HG02588 (cell line): ENCODE measurements around the gene GLI3.

Source experiments
- ATAC-seq: cut with Tn5 transposase; IDR thresholded peaks from one replicate; pipeline ENCODE4 v1.9.1; 2021; ENCODE audit warnings: mild to moderate bottlenecking, moderate library complexity; ENCODE audit not compliant: unreplicated experiment

The GLI3 gene

DNA sequence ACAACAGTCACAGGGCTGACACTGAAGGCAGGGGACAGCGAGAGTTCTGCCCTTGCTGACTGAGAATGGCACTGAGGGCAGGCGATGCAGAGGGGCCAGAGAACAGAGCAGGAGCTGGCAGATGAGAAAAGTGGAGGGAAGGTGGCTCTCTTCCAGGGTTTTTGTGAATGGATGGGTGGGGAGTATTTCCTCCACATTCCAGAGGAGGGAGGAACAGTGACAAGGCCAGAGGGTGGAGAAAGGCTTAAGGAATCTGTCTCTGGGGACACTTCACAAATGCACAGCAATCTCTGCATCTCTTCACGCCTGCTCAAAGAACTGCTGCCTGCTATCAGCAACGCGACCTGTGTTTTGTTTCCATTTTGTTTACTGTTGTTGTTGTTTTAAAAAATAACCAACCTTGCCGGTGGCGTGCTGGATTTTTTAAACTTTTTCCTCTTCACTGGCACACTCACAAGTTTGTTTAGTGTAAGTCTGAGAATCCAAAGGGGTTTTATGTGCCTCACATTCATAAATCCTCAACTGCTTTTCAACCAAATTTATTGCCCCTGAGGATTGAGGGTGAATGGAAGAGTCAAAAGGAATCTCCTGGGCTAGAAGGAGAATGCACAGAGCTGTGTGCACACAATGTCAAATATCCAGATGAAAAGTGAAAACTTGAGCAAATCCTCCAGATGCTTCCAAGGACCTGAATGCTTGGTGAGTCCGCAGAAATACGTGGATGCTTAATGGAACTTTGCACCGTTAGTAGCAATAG is 129.3 kb downstream of the GLI3 start:
- no peak for ATAC-seq

DNA sequence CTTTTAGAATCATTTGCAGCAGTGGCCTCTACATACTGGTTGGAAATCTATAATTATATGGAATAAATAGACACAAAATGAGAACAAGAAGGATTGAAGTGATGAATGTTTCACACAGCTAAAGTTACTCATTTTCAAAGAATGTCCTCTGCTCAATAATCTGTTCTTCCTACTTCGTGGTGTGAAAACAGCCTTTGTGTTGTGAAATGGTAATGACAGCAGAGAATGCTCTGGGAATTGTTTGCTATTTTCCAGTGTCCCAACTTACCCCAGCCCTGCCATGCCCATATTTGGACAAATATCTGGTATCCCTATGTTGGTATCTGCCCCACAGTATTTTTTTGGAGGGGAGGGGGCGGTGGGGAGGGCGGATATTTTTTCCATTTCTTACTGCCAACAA is 130.4 kb downstream of the GLI3 start:
- no peak for ATAC-seq

DNA sequence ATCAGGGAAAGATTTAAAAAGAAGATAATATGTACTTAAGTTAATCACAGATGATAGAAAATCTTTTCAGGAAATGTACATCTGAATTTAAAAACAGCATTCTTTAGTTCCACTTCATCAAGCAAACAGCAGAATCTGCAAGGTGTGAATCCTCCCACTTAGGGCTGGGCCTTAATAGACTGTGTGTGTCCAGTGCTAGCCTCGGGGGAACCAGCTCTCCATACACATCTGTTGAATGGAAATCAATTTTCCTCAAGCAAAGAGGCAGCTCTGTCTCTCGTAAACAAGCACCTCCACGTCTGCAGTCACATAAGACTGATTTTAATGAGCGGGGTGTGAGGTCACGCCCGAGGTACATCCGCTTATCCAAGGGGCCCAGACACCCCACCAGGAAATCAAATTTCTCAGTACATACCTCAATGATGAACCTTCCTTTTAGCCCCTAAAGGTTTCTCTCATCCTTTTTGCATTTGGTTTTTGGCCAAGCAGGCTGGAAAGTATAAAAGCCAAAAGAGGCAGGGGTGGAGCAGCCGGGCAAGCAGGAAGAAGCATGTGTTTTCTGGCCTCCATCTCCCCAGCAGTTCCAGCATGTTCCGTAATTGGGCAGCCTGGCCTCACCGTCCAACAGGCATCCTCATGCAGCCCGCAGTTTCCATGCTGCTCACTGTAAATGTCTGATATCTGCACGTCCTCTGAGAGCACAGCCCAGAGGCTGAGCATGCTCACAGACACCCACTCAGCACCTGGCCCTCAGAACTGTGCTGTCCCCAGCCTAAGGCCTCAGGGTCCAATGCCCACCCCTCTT is 131.3 kb downstream of the GLI3 start:
- ATAC-seq, result no peak

DNA sequence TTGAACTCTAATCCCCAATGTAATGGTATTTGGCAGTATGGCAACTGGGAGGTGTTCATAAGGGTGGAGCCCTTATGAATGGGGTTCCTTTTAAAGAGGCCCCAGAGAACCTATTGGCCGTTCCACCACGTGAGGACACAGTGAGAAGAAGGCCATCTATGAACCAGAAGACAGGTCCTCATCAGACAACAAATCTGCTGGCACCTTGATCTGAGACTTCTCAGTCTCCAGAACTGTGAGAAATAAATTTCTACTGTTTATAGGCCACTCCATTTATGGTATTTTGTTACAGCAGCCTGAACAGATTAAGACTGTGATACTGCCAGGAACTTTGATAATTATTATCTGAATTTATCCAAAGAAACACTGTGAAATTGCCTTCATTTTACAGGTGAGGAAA is 132.3 kb downstream of the GLI3 start:
- no peak for ATAC-seq

DNA sequence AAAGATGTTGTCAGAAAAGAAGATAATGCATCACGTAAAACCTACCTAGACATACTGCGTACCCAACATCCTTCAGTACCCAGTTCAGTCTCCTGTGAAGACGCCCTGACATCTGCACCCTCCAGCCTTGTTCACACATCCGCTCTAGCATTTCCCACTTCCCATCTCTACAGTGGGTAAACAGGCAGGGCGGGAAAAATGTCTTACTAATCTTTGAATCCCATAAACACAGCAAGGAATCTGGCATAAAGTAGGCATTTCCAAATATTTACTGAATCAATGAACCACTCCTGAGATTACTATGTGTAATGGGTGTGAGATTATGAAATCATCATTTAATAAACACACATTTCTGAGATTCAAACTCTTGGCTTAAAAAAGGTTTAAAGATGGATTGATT is 132.8 kb downstream of the GLI3 start:
- no peak for ATAC-seq

DNA sequence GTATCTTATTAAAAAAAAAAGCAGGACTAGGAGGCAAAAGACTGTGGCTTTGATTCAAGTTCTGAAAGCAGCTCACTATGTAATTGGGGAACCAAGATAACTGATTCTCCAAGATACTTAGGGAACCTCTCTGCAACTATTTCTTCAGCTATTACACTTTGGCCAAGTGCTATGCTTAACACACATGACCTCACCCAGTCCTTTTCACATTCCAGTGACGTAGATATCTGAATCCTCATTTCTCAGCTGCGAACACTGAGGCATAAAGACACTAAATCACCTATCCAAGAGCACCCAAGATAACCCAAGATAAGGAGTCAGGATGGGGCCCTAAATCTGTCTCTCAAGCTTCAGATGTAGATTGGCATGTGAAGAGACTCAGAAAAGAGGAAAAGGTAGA is 133.6 kb downstream of the GLI3 start:
- no peak for ATAC-seq

DNA sequence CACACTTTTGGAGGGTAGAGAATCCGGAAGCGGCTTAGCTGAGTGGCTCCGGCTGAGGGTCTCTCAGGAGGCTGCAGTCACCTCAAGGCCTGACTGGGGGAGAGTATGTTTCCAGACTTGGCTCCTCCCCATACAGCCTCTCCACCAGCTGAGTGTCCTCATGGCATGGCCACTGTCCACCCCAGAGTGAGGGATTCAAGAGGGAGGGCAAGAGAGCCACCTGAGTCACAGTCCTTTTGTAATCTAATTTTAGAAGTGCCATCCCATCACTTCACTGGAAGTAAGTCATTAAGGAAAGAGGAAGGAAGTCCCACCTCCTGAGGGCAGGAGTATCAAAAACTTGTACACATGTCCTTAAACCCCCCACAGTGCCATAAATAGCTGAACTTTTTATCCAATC is 134.0 kb downstream of the GLI3 start:
- no peak for ATAC-seq

DNA sequence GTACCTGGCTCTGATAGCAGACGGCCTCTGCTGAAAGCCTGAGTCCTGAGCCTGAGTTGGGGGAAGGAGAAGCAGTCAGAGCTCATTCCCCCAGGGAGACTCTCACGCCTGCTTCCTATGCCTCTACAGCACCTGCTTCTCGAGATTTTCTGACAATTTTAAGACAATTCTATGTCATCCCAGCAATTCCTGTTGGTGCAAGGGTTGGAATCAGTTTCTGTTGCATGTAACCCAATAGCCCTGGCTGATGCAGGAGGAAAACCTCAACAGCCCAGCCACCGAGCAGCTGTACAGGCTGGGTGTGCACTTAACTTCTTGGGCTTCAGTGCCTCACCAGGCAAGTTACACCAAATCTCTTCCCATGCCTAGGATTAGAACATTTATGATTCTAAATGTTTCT is 134.7 kb downstream of the GLI3 start:
- no peak for ATAC-seq

DNA sequence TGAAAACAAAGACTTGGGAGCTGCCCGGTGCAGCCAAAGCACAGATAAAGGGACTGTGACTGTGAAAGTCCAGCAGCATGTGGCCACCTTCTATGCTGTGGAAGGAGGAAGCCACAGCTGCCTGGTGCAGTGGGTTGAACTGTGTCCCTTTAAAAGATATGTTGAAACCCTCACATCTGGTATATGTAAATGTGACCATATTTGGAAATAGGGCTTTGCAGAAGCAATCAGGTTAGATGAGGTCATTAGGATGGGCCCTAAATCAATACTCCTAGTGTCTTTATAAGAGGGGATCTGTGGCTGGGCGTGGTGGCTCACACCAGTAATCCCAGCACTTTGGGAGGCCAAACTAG is 136.9 kb downstream of the GLI3 start:
- no peak for ATAC-seq

DNA sequence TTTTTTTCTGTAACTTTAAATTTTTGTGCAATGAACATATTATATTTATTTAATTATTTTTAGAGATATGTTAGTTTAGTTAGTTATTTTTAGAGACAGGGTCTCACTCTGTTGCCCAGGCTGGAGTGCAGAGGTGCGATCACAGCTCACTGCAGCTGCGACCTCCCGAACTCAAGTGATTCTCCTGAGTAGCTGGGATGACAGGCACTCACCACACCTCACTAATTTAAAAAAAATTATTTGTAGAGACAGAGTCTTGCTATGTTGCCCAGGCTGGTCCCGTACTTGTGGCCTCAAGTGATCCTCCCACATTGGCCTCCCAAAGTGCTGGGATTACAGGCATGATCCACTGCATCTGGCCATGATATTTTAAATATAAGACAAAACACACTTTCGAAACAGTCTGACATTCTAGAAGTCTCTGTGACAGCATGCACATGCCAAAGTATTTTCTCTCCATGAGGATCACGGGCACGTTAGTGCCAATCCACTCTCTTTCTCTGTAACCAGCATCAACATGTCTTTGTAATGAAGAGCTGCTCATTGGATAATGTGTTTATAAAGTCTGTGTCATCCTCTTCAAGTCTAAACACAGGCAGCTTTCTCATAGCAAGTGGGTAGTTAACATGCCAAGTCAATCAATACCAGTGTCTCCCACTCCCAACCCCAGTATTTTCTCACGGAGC is 137.4 kb downstream of the GLI3 start:
- ATAC-seq, result no peak

DNA sequence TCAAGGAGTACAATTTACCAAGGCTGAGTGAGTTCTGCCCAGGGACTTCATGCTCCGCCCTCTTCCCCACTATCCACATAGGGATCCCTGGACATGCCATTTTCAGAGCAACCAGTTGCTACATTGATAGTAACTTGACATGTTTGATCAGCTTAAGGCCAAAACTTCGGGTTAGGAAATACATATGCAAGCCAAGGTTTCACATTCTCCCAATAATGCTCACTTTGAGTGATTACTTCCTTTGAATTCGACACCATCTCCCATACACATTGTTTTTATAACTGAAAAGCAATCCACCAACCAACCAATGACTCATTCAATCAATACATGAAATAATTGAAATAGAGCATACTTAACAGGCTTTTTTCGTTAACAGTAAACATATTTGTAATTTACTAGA is 137.9 kb downstream of the GLI3 start:
- no peak for ATAC-seq

DNA sequence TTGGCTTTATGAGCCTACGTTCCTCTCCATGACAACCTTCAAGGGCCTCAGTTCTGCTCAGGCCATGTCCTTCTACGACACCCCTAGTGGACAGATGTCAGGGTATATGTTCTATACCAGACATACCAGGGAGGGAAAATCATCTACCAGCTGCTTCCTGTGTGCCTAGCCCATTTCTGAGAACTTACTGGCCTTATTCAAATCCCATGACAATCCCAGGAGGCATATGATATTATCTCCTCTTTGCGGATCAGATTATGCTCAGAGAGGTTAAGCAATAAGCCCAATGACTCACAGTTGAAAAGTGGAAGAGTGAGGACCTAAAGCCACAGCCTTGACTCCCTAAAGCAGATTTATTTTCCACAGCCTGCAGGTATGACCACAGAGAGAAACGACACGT is 139.3 kb downstream of the GLI3 start:
- ATAC-seq, result no peak

DNA sequence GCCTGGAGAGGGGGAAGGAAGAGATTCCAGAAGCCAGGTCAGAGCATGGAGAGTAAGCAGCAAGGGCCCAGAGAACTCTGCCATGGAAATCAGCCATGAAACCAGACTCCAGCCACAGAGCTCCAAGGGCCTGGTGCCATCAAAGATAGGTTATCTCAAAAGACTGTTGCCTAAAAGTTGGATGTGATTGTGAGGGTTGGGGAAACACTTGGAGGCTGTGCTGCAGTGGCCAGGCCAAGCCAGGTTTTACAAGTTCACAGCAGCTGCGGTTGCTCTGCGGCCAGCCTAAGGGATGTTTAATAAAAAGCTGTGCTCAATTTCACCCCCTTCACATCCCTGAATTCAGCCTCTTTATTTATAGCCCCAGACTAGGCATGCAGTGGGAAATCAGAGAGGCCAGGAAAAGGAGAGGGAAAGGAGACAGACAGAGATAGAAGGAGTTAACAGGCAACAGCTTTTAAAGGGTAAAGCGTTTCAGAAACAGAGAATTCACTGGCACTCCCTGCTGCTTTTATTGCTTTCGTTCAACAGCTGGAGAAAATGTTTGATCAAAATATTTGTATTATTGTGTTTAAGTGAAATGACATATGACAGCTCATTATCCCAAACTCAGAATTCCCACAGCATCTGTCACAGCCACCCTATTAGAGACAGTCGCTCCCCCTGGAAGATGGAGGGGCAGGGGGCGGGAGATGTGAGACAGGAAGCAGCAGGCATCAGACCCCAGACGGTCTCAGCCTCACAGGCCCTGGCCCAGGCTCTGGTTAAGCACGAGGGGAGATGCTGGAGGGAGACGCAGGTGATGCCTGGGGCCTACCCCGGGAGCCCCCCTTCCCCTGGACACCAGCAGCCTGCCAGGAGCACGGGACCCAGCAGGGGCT is 140.1 kb downstream of the GLI3 start:
- ATAC-seq, result no peak

DNA sequence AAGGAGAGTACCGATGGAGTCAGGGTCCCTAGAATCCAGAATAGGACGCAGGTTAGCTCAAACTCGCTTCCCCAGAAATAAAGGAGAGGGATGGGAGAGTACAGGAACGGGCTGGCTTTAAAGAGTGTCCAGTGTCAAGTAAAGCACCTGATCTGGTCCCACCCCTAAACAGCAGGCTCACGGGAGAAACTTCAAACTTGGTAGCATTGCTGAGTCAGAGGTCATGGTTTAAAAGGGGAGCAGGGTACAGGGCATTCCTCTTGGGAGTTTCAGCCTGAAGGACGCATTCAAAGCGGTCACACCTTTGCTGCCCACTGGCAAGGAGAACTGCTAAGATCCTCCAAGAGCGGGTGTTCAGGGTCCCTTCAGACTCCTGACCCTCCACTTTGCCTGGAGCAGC is 140.7 kb downstream of the GLI3 start:
- no peak for ATAC-seq

DNA sequence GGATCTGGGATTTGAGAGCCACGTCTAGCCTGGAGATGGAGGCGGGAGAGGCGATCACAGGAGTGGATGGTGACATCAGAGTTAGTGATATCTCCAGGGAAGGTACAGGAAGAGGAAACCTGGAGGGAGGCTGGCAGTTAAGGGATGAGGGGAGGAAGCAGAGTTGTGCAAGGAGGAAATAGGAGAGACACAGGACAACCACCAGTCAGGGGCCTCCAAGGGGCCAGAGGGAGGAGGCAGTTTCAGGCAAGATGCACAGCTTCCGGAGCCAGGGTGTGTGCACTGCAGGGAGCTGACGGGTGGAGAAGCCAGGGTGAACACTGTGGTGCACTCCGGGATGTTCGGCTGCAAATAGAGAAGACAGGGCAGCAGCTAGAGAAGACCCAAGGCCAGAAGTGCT is 141.2 kb downstream of the GLI3 start:
- no peak for ATAC-seq

DNA sequence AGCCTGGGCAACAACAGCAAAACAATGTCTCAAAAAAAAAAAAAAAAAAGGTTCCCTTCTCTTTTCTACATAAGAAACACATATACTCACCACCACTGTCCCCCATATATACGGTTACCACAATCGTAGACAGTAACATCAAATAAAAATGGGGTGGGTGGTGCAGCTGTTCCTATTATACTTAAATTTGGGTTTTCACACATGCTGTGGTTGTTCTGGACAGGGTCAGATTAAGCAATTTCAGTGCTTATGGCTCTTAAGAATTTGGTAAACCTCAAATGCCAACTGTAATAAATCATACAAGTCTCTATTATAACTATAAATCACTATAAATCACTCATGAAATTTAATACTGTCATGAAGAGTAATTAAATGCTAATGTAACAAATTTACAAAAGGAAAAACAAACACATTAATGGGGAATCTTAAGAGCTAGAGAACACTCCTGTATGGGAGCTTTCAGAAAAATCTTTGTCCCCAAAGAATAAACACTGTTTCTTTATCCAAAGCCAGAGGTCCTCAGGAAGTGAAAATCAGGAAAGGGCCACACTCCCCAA is 143.6 kb downstream of the GLI3 start:
- no peak for ATAC-seq

DNA sequence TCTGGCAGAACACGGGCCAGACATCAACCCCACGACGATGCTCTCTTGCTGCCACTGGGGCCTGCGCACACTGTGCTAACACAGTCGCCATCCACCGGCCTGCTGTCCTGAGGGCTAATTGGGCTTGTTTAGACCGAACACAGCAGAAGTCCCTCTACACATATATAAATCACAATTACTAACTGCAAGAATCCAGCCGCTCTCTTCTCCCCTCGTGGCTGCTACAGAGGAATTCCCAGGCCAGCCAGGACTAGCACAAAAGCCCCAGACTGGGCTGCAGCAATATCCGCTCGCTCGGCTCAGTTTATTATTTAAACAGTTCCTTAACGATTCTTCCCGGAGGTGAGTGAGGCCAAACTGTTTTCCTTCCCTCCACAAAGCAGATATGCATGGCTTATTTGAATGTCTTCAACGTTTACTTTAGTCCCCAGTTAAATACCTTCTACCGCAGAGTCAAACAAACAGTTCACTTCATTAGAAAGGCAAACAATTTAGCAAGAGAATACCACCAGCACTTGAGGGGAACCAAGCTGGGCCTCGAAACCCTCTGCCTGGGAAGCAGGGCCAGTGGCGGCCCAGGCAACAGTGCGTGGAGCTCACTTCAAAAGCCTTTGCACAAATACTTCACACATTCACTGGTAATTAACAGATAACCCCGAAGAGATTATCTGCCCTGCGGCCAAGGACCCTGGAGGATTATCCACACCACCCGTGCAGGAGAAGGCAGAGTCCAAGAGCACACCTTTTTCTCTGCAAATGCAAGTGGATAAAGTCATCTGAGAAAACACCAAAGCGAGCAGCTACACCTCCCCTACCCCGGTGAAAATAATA is 145.3 kb downstream of the GLI3 start:
- ATAC-seq, result no peak

DNA sequence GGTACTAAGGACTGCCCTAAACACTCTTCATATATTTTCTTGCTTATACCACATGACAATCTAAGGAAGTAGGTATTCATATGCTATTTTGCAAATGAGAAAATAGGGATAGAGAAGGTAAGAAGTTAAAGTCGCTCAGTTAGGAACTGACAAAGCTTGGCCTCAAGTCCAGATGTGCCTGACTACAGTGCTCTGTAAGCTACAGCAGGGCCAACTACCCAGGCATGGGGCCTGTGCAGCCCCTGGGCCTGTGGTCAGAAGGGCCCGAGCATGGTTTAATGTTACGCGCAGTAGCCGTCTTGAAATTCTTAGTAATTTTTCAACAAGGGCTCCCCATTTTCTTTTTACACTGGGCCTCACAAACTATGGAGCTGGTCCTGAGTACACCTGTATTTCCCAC is 146.2 kb downstream of the GLI3 start:
- no peak for ATAC-seq

DNA sequence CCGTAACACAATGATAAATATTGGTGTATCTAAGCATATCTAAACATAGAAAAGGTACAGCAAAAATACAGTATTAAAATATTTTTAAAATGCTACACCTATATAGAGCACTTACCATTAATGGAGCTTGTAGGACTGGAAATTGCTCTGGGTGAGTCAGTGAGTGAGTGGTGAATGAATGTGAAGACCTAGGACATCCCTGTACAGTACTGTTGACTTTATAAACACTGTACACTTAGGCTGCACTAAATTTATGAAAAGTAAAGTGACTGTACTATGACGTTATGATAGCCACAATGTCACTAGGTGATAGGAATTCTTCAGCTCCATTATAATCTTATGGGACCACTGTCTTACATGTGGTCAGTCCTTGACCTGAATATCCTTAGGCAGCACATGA is 147.0 kb downstream of the GLI3 start:
- ATAC-seq, result no peak

DNA sequence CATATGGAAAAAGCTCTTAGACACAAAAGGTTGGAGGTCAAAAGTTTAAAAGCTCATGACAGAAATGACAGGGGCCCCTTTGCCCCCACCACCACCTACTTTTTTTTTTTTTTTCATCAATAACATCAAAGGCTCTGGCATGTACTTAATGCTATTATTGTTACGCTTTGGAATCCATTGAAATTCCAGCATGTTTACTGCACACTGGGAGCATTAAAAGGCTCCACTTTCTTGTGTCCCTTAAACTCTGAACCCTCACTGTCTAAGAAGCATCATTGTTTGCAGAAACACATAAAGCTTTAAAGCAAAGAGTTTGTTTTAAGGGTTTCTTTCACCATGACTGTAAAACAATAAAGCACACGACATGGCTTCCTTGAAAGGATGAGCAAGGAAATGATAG is 149.4 kb downstream of the GLI3 start:
- no peak for ATAC-seq
